Muscle layer of duodenum (tissue), 2 donors: ENCODE measurements around the gene COL25A1.

ENCODE experiments used
- H3K27ac ChIP-seq: one replicate; pipeline ENCODE4 v1.7.0; 2013; ENCODE audit warnings: mild to moderate bottlenecking, low read length
- H3K27me3 ChIP-seq: one replicate; pipeline ENCODE4 v1.7.0; 2013; ENCODE audit warnings: low read depth, mild to moderate bottlenecking, control low read depth, low read length
- H3K36me3 ChIP-seq, 2 donors: one replicate each; pipeline ENCODE4 v1.7.0; 2013; ENCODE audit warnings: low read length in 2 of 2, control low read depth in 1 of 2, mild to moderate bottlenecking in 1 of 2; ENCODE audit not compliant: insufficient read depth in 2 of 2, control insufficient read depth in 1 of 2
- H3K4me1 ChIP-seq, 2 donors: one replicate each; pipeline ENCODE4 v1.7.0; 2013; ENCODE audit warnings: low read length in 2 of 2, mild to moderate bottlenecking in 2 of 2, control low read depth in 1 of 2, moderate library complexity in 1 of 2; ENCODE audit not compliant: insufficient read depth in 2 of 2, control insufficient read depth in 1 of 2
- H3K4me3 ChIP-seq, 2 donors: one replicate each; pipeline ENCODE4 v1.7.0; 2013; ENCODE audit warnings: low read length in 2 of 2, low read depth in 1 of 2, mild to moderate bottlenecking in 1 of 2
- H3K9me3 ChIP-seq, 2 donors: one replicate each; pipeline ENCODE4 v1.7.0; 2013; ENCODE audit warnings: low read length in 2 of 2, control low read depth in 1 of 2, mild to moderate bottlenecking in 1 of 2; ENCODE audit not compliant: control insufficient read depth in 1 of 2
- donor health status: healthy.

COL25A1 gene

DNA sequence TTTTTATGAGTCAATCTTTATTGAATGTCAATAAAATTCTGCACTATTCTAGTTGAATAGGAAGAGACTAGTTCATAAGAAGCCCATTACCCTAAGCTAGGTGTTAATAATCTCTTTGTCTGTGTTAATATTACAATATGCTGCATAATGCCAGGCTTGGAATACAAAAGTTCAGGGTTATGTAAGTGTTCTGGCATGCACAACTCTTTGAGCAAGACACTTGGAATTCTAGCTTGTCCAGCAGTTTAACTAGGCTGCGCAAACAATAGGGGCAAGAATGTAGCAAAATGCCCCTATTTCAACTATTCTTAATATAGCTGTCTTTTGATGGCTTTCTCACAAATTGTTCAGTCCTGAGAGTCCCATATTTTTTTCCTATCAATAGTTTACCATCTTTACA, 508.3 kb downstream of the COL25A1 start:
- Histone ChIP-seq H3K9me3 (no peaks in the 10 kb centered on the region), H3K4me3 (no peak overlapping the region), H3K27ac (no peak overlapping the region), H3K36me3 (no peaks in the 10 kb centered on the region), H3K27me3 (no peaks in the 10 kb centered on the region), H3K4me1 (no peaks in the 10 kb centered on the region)

DNA sequence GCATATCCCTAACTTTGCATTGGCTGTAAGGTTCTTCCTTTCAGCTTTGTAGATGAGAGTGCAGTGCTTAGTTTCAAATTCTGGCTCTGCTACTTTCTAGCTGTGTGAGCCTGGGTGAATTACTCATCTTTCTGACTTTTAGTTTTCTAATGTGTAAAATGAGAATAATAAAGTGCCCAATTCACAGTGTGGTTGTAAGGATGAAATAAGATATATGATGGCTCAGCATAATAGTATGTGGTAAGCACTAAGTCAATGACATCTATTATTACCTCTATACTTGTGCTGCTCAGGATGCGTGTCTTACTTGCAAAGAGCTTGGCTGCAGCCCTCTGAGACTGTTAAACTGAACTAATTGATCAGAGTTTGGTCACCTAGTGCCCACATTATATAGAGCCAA, 509.0 kb downstream of the COL25A1 start:
- Histone ChIP-seq H3K4me1 (no peaks in the 10 kb centered on the region), H3K9me3 (no peaks in the 10 kb centered on the region), H3K27me3 (no peaks in the 10 kb centered on the region), H3K4me3 (no peak overlapping the region), H3K27ac (no peak overlapping the region), H3K36me3 (no peaks in the 10 kb centered on the region)

DNA sequence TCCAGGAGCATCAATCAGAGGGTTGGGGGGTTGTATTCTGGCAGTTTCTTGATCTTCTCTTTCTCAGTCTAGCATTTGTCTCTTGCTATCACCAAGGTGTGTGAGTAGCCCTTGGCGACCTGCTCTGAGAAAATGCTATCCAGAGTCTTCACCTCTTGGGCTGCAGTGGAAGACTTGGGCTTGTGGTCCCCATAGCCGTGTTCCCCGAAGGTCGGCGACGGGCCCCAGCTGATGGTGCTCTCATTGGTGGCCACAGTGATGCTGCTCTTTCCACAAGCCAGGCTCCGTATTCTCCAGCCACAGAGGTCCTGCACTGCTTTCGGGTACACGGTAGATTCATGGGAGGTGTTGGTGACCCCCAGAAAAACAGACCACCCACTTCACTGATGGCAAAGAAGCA, 513.7 kb downstream of the COL25A1 start:
- Histone ChIP-seq H3K9me3 (no peaks in the 10 kb centered on the region), H3K36me3 (no peaks in the 10 kb centered on the region), H3K4me3 (no peak overlapping the region), H3K27me3 (no peaks in the 10 kb centered on the region), H3K4me1 (no peaks in the 10 kb centered on the region), H3K27ac (no peak overlapping the region)

DNA sequence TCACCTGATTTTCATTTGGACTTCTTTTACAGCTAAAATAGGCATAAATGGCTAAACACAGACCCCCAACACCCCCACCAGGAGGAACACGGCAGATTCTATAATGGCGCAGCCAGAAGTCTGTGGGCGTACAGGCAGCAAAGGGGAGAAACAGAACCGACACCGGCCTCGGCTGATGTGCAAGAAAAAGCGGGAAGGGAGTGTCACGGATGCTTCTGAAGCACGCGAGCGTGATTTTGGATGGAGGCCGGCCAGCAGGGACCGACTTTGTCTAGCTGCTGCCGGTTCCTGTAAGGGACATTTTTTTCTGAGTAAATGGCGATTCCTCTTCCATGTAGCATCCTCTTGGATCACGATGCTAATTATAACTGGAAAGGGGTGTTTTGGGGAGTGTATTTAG, 514.7 kb downstream of the COL25A1 start:
- no peak overlapping the region for H3K4me3 ChIP-seq
- H3K4me1 ChIP-seq: no peaks in the 10 kb centered on the region
- no peaks in the 10 kb centered on the region for H3K27me3 ChIP-seq
- no peak overlapping the region for H3K27ac ChIP-seq
- H3K36me3 ChIP-seq: no peaks in the 10 kb centered on the region
- H3K9me3 ChIP-seq: no peaks in the 10 kb centered on the region

DNA sequence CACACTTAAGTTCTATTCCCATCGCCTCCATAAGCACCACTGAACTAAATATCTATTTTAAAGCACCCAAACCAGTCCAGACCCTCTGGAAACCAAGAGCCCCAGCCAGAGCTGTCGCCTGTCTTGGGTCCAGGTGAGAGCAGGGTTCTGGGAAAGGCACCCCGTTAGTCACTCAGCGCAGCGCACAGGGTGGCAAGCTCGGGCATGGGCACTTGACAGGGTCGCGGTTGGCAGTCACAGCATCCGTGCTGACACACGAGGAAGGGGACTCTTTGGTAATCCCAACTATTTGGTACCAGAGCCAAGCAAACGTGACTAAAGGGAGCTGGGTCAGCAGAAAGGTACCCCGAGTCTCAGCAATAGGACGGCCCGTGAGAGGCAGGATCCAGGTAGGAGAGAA, 515.4 kb downstream of the COL25A1 start:
- Histone ChIP-seq H3K27me3 (no peaks in the 10 kb centered on the region), H3K36me3 (no peaks in the 10 kb centered on the region), H3K9me3 (no peaks in the 10 kb centered on the region), H3K4me3 (no peak overlapping the region), H3K27ac (no peak overlapping the region), H3K4me1 (no peaks in the 10 kb centered on the region)

DNA sequence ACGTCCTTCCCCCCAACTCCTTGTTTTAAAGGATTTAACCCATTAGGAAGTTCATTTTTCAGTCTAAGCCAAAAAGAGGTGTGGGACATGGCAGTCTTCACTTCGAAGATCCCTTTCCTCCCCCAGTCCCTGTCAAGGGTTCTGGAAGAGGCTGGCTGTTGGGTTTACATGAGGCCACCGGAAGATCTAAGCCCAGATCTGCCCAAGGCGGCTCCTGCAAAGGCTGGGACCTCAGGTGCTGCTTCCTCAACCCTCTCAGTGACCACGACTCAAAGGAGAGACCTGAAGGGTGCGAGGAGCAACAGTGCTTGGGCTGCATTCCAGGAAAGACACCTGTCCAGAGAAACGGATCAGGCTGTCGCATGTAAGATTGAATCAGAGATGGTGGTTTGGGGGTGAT, 516.1 kb downstream of the COL25A1 start:
- no peaks in the 10 kb centered on the region for H3K4me1 ChIP-seq
- H3K36me3 ChIP-seq: no peaks in the 10 kb centered on the region
- no peaks in the 10 kb centered on the region for H3K9me3 ChIP-seq
- no peak overlapping the region for H3K27ac ChIP-seq
- no peak overlapping the region for H3K4me3 ChIP-seq
- H3K27me3 ChIP-seq: no peaks in the 10 kb centered on the region

DNA sequence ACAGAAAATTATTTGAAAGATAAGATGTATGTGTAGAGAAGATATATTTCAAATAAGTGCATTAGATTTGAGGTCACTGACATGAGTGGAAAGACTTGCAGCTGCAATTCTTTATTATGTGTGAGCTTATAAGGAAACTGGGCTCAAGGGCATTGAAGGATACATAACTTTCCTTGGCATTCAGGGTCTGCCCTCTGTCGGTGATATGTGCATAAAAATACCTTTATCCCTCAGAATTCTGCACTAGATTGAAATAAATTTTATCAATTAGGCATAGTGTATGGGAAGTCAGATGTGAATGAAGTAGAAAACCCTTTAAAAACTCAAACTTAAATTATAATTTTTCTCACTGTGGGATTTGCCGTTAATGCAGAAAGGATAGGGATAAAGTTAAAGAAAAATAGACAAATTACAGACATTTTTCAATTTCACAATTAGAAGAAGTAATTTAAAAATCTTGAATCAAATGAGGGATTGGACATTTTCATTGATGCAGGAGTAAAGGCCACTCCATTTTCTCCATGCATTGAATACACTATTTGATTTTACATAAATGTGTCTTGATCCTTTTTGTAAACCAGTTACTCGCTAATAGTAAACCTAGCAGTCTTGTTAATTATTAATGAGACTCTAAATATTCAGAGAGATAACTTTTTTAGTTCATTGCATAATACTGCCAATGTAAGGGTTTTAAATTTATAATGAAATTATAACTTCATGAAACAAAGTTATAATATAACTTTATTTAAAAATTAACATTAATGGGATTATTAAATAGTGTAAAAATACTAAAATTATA, 518.6 kb downstream of the COL25A1 start:
- no peaks in the 10 kb centered on the region for H3K36me3 ChIP-seq
- H3K4me1 ChIP-seq: no peaks in the 10 kb centered on the region
- no peak overlapping the region for H3K27ac ChIP-seq
- no peaks in the 10 kb centered on the region for H3K9me3 ChIP-seq
- no peak overlapping the region for H3K4me3 ChIP-seq
- H3K27me3 ChIP-seq: no peaks in the 10 kb centered on the region

DNA sequence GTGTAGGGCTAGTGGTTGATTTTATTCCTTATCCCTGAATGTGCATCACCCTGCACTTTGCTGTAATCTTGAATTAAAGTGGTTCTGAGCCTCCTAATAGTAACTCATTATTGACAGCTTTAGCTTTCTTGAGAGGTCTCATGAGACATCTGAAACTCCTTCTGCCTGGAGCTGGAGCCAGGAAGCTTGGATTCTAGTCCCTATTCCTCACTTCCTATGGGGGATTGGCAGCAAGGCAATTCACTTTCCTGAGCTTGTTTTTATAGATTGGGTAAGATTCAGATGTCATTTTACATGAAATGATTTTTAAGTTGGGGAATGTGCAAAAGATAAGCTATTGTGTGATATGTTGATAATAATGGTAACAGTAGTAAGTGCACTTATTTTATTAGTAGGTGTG, 522.5 kb downstream of the COL25A1 start:
- no peaks in the 10 kb centered on the region for H3K9me3 ChIP-seq
- H3K4me3 ChIP-seq: no peak overlapping the region
- no peaks in the 10 kb centered on the region for H3K27me3 ChIP-seq
- no peaks in the 10 kb centered on the region for H3K36me3 ChIP-seq
- no peak overlapping the region for H3K27ac ChIP-seq
- H3K4me1 ChIP-seq: no peaks in the 10 kb centered on the region

DNA sequence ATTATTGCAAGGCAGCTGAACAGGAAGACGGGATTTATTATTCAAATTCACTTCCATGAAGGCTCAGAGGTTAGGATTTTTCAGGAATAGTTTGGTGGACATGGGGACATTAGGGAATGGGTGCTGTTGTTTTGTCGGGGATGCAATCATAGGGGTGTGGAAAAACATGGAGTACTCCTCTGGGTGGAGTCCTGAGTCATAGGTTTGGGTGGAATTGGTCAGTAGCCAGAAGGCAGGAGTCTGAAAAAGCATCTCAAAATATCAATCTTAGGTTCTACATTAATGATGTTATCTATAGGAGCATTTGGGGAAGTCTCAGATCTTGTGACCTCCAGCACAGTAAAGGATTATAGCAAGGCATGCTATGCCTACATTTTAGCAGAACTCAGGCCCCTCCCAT, 525.1 kb downstream of the COL25A1 start:
- H3K27me3 ChIP-seq: no peaks in the 10 kb centered on the region
- H3K9me3 ChIP-seq: no peaks in the 10 kb centered on the region
- H3K4me3 ChIP-seq: no peak overlapping the region

DNA sequence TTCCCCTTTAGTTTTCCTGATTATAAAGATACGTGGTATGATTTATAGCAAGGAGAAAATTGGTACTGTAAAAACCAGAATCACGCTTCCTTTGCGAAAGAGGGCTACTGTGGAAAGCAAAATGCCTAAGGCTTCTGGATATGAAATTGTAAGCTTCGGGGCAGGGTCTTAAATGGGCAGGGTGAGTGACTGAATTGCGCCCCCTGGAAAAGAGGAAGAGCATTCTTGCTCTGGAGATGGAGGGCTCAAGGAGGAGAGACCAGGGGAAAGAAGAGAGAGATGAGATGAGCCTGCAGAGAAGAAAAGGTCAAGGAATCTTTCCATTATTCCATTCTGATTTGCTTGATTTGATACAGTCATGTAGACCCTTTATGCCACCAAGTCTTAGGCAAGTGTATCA, 526.5 kb downstream of the COL25A1 start:
- Histone ChIP-seq H3K27me3 (no peaks in the 10 kb centered on the region), H3K27ac (no peak overlapping the region), H3K4me3 (no peak overlapping the region), H3K36me3 (no peaks in the 10 kb centered on the region), H3K4me1 (no peaks in the 10 kb centered on the region), H3K9me3 (no peaks in the 10 kb centered on the region)

More for the DNA sequence above, 525.1 kb downstream of the COL25A1 start:
- Histone ChIP-seq H3K27ac (no peak overlapping the region), H3K36me3 (no peaks in the 10 kb centered on the region), H3K4me1 (no peaks in the 10 kb centered on the region)

DNA sequence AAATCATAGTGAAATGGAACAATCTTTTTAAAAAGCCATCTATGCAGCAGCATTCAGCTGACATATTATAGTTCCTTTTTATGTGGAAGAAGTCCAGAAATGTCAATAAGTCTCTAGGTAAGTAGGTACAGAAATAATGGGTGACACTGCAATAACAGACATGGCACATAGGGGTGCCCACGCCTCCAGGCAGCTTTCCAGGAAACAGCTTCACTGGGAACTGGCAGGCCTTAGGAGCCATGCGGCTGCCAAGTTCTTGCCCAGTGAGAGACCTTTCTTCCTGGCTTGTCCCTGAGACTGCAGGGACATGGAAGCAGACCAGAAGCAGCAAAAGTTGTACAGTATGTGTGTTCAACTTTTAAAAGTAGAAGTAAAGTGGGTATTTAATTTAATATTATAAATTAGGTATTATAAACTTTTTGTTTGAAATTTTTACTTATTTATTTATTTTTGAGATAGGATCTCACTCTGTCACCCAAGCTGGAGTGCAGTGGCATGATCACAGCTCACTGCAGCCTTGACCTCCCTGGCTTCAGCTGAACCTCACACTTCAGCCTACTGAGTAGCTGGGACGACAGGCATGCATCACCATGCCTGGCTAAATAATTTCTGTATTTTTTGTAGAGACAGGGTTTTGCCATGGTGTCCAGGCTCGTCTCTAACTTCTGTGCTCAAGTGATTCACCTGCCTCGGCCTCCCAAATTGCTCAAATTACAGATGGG, 527.5 kb downstream of the COL25A1 start:
- Histone ChIP-seq H3K27ac (no peak overlapping the region), H3K9me3 (no peaks in the 10 kb centered on the region), H3K36me3 (no peaks in the 10 kb centered on the region), H3K27me3 (no peaks in the 10 kb centered on the region), H3K4me1 (no peaks in the 10 kb centered on the region), H3K4me3 (no peak overlapping the region)
